Rectal smooth muscle tissue (tissue), 1 donor: ENCODE measurements around the gene HLA-DMA.

ENCODE experiments used
- H3K27ac ChIP-seq: one replicate; pipeline ENCODE4 v1.7.0; 2013; ENCODE audit warnings: low read depth, low read length, inconsistent platforms
- H3K27me3 ChIP-seq: one replicate; pipeline ENCODE4 v1.7.0; 2013; ENCODE audit warnings: low read length; ENCODE audit not compliant: control insufficient read depth, insufficient read depth
- H3K36me3 ChIP-seq: one replicate; pipeline ENCODE4 v1.7.0; 2013; ENCODE audit warnings: low read length; ENCODE audit not compliant: control insufficient read depth, insufficient read depth
- H3K4me1 ChIP-seq: one replicate; pipeline ENCODE4 v1.7.0; 2013; ENCODE audit warnings: low read length; ENCODE audit not compliant: control insufficient read depth, insufficient read depth
- H3K4me3 ChIP-seq: one replicate; pipeline ENCODE4 v1.7.0; 2013; ENCODE audit warnings: low read length
- H3K9ac ChIP-seq: one replicate; pipeline ENCODE4 v1.7.0; 2013; ENCODE audit warnings: low read length

Gene HLA-DMA

DNA sequence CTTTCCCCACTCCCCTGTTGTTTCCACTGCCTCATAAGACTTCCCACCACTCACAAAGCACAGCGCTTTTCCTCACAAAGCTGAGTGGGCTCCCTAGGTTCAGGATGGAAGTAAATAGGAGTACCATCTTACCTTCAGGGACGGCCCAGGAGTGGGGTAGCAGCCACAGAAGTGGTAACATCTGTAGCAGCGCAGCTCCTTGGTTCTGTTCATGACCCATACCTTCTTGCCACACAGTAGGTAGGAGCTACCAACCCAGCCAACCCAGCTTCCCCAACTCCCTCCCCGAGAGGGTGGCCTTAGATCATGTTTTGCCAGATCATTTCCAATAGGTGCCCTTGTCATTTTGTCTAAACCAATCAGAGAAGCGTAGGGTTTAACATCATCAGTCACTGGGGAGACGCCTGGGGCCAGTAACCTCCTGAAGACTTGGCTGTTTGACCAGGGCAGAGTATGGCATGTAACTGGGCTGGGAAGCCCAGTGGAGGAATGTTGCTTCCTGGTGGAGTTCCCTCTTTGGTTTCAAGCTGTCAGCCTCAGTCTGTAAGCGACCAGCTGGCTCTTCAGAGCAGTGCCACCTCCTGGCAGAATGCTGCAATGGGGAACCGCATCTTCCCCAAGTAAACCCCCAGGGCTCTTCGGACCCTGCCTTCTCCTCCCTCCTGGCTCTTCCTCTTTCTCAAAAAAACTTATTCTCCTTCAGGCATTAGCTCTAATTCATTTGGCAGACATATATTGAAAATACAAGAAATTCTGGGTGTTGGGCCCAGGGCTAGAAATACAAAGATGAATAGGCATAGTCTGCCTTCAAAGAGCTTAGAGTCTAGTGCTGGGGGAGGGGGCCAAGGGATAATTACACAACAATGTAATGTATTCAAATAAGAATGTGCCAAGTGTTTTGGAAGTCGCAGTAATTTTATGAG is at the start of gene HLA-DMA:
TSS of gene HLA-DMA (minus strand) at position 281 of the 923 bp plus-strand sequence. CDS start at position 220, 61 bp downstream.
- peaks cover 6% of the 10 kb centered on the region for H3K4me1 ChIP-seq
- H3K4me3 ChIP-seq = peak within 1 kb of the TSS; percentile 65
- H3K27ac ChIP-seq = peak within 1 kb of the TSS; percentile 81
- no peak within 1 kb of the TSS for H3K9ac ChIP-seq
- no peaks in the 10 kb centered on the region for H3K36me3 ChIP-seq
- H3K27me3 ChIP-seq = no peaks in the 10 kb centered on the region

GRCh38 chr6:33001685-33002084 is 48.8 kb upstream of the HLA-DMA start:
- Histone ChIP-seq H3K36me3 (no peaks in the 10 kb centered on the region), H3K4me3 (no peak overlapping the region), H3K4me1 (no peaks in the 10 kb centered on the region), H3K9ac (no peak overlapping the region), H3K27me3 (no peaks in the 10 kb centered on the region), H3K27ac (no peak overlapping the region)

GRCh38 chr6:33000055-33000454 is 47.2 kb upstream of the HLA-DMA start:
- Histone ChIP-seq H3K36me3 (no peaks in the 10 kb centered on the region), H3K9ac (no peak overlapping the region), H3K27me3 (no peaks in the 10 kb centered on the region), H3K4me1 (no peaks in the 10 kb centered on the region), H3K27ac (no peak overlapping the region), H3K4me3 (no peak overlapping the region)

DNA sequence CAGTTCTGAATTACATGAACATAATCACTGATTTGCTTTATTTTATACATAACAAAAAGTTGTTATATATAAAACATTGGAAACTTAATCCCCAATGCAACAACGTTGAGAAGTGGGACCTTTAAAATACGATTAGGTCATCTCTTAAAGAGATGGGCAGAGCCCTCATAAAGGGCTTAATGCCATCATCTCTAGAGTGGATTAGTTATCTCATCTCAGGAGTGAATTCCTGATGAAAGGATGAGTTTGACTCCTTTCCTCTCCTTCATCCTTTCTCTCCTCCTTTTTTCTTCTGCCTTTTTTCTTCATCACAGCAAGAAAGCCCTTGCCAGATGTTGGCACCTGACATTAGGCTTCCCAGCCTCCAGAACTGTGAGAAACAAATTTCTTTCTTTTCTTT is 42.6 kb upstream of the HLA-DMA start:
- Histone ChIP-seq H3K4me3 (no peak overlapping the region), H3K9ac (no peak overlapping the region), H3K4me1 (no peaks in the 10 kb centered on the region), H3K27me3 (no peaks in the 10 kb centered on the region), H3K27ac (no peak overlapping the region), H3K36me3 (no peaks in the 10 kb centered on the region)

DNA sequence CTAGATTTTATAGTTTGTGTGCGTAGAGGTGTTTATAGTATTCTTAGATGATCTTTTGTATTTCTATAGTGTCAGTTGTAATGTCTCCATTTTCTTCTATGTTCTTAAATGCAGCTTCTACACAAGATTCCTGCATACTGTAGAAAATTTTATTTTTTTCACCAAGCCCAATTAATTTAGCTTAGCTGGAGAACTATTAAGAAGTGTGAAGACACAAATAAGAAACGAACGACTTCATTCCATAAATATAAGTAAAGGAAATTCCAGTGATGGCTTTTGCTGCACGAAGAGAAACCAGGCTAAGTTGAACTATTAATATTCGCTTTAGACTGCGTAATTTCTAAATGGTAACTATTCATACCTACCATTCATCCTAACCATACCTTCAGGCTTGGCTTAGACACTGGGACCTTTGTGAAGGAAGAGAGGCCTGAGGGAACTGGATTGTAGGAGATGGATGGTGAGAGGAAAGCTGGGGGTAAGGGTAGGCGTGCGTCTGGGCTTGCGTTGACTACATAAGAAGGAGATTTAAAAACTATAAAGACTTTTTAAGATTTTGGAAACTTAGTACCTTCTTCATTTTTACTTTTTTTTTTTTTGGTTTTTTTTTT is 40.6 kb upstream of the HLA-DMA start:
- Histone ChIP-seq H3K27ac (no peak overlapping the region), H3K27me3 (no peaks in the 10 kb centered on the region)

GRCh38 chr6:32991972-32992371 is 39.1 kb upstream of the HLA-DMA start:
- no peak overlapping the region for H3K9ac ChIP-seq
- H3K4me1 ChIP-seq = no peaks in the 10 kb centered on the region
- no peaks in the 10 kb centered on the region for H3K36me3 ChIP-seq
- no peak overlapping the region for H3K27ac ChIP-seq
- no peak overlapping the region for H3K4me3 ChIP-seq
- no peaks in the 10 kb centered on the region for H3K27me3 ChIP-seq

More for the DNA sequence above, 40.6 kb upstream of the HLA-DMA start:
- no peaks in the 10 kb centered on the region for H3K36me3 ChIP-seq
- no peak overlapping the region for H3K9ac ChIP-seq
- no peaks in the 10 kb centered on the region for H3K4me1 ChIP-seq
- H3K4me3 ChIP-seq = no peak overlapping the region

- Histone ChIP-seq H3K27me3 (no peaks in the 10 kb centered on the region), H3K9ac (no peak overlapping the region), H3K4me1 (no peaks in the 10 kb centered on the region), H3K36me3 (no peaks in the 10 kb centered on the region), H3K27ac (no peak overlapping the region), H3K4me3 (no peak overlapping the region)
These were observed 36.5 kb upstream of the HLA-DMA start for GRCh38 chr6:32989368-32989767.

GRCh38 chr6:32984622-32985389 is 31.9 kb upstream of the HLA-DMA start:
- peaks cover 12% of the 10 kb centered on the region for H3K36me3 ChIP-seq
- no peak overlapping the region for H3K4me3 ChIP-seq
- H3K27me3 ChIP-seq = no peaks in the 10 kb centered on the region
- no peak overlapping the region for H3K27ac ChIP-seq
- no peaks in the 10 kb centered on the region for H3K4me1 ChIP-seq
- no peak overlapping the region for H3K9ac ChIP-seq

DNA sequence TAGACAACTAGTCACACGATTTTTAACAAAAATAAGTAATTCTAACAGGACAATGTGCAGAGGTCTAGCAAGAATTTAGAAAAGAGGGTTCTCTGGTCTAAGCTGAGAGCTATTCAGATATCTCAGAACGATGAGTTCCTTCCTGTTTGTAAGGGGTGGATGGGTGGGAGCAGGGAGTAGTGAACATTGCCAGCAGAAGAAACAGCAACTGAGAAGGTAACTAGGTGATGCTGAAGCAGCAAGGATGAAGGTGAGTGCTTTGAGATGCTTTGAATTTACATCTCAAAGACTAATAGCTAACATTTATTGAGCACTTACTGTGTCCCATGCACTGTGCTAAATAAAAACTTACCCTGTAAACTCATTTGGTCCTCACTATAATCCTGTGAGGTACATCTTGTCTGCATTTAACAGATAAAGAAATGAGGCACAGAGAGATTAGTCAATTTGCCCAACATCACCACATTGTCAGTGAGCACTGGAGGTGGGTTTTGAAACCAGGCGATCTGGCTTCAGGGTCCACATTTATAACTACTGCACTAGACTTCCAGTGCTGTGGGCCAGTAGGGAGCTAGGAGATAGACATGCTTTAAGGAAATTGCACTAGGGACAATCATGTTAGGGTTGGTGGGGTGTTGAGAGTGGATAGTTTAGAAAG is 31.2 kb upstream of the HLA-DMA start:
- H3K4me3 ChIP-seq = no peak overlapping the region
- no peaks in the 10 kb centered on the region for H3K27me3 ChIP-seq
- H3K4me1 ChIP-seq = no peaks in the 10 kb centered on the region
- peaks cover 18% of the 10 kb centered on the region for H3K36me3 ChIP-seq
- H3K9ac ChIP-seq = no peak overlapping the region
- no peak overlapping the region for H3K27ac ChIP-seq

DNA sequence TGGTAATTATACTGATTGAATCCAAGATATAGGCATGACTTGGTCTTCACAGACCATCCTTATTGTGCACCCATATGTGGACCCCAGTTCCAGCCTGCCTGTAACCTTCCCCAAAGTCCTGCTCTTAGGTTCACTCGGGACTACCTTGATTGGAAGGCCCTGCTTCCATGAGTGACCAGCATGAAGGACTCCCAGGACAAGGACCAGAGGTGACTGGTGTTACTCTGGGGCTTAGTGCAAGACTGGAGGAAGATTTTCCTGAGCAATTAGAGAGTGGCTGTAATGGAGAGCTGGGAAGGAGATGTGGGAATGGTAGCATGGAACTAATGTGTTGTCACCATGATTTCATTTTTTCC is 30.6 kb upstream of the HLA-DMA start:
- no peaks in the 10 kb centered on the region for H3K4me1 ChIP-seq
- no peaks in the 10 kb centered on the region for H3K27me3 ChIP-seq
- H3K36me3 ChIP-seq = peaks cover 23% of the 10 kb centered on the region
- no peak overlapping the region for H3K27ac ChIP-seq
- H3K4me3 ChIP-seq = no peak overlapping the region
- H3K9ac ChIP-seq = no peak overlapping the region

DNA sequence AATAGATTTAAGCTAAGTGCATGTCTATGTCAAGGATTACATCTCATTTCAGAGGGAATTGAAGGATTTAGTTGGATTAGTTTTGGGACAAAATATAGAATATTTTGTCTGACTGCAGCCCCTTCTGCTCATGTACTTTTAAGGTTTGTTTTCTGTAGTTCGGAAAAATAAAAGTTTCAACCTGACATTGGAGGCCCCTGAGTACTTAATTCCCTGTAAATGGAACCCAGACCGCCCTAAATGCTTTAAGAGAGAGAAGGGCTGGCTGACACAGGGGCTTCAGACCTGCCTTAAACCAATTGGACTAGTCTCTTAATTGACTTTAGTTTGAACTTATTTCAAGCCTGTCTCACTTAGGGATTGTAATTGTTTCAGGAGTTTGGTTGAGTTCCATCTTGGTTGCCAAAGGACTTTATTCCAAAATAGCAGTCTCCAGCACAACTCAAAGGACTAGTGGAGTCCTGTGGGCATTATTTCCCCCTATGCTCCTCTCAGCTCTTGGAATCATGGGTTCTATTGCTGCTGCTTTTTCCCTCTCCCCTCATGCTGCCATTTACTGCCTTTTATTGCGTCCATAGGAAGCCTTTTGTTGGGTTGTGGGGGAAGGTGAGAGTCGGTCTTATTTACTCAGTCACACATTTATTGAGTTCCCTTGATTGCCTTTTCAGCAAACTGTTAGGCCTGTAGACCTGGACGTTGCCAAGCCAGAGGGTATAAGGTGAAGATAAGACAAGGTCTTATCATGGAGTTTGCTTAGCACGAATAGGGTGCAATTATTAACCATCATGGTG is 30.0 kb upstream of the HLA-DMA start:
- Histone ChIP-seq H3K4me1 (no peaks in the 10 kb centered on the region), H3K9ac (no peak overlapping the region), H3K27me3 (no peaks in the 10 kb centered on the region), H3K36me3 (peaks cover 27% of the 10 kb centered on the region), H3K27ac (peak overlapping the region; percentile 54), H3K4me3 (no peak overlapping the region)
